IPS DF 4.7 (cell line): ENCODE data around the gene WNT9A.

Experiments used
- DNase-seq: peaks from one replicate; pipeline ENCODE4 v3.0.0-alpha.2; 2013; ENCODE audit warnings: low spot score; ENCODE audit errors: extremely low read depth

The WNT9A gene

GRCh38 chr1:227941509-227942020, 6.2 kb downstream of the WNT9A start:
- no peak for DNase-seq

GRCh38 chr1:227940791-227941241, 6.9 kb downstream of the WNT9A start:
- DNase-seq: no peak

- no peak for DNase-seq
These were observed 7.7 kb downstream of the WNT9A start for GRCh38 chr1:227939791-227940771.

GRCh38 chr1:227938911-227939790, 8.6 kb downstream of the WNT9A start:
- no peak for DNase-seq

- no peak for DNase-seq
These were observed 9.5 kb downstream of the WNT9A start for GRCh38 chr1:227938276-227938675.

- no peak for DNase-seq
These were observed 9.9 kb downstream of the WNT9A start for GRCh38 chr1:227937838-227938145.

- DNase-seq: no peak
These were observed 10.5 kb downstream of the WNT9A start for GRCh38 chr1:227937031-227937837.

- DNase-seq: no peak
These were observed 11.9 kb downstream of the WNT9A start for GRCh38 chr1:227935826-227936225.

GRCh38 chr1:227934476-227935313, 13.0 kb downstream of the WNT9A start:
- no peak for DNase-seq

GRCh38 chr1:227929751-227930472, 17.8 kb downstream of the WNT9A start:
- DNase-seq: no peak

- DNase-seq: no peak
These were observed 18.8 kb downstream of the WNT9A start for GRCh38 chr1:227928811-227929375.

- DNase-seq: no peak
These were observed 19.6 kb downstream of the WNT9A start for GRCh38 chr1:227927971-227928741.

- DNase-seq: no peak
These were observed 20.5 kb downstream of the WNT9A start for GRCh38 chr1:227926896-227927885.

- no peak for DNase-seq
These were observed 21.4 kb downstream of the WNT9A start for GRCh38 chr1:227926216-227926791.

GRCh38 chr1:227925582-227926198, 22.0 kb downstream of the WNT9A start:
- no peak for DNase-seq

GRCh38 chr1:227924833-227925574, 22.7 kb downstream of the WNT9A start:
- DNase-seq: no peak
